Esophagus squamous epithelium (tissue), 5 donors: Measurements from ENCODE around the gene STAT4. TPM values are rescaled to one million over a fixed set of nuclear protein-coding genes. Genes with fewer than 3 reads are reported as not detected.
A peak's percentile ranks its signal among the peaks of the same experiment; 100 is the strongest.

Experiments
- DNase-seq: peaks from one replicate; lab custom pipeline; 2025; lab: John Stamatoyannopoulos, UW
- H3K27ac ChIP-seq, 4 donors: fragments of 200-600 bp; sonication (generic); one replicate each; pipeline ENCODE4 v1.5.1; 2016 to 2019; ENCODE audit warnings: mild to moderate bottlenecking in 1 of 4
- H3K27me3 ChIP-seq, 4 donors: fragments of 200-600 bp; sonication (generic); 1 replicate in 3 of 4; 2 replicates in 1 of 4; pipeline versions ENCODE4 v1.5.1 to v1.6.0; 2017 to 2021; ENCODE audit warnings: antibody characterized with exemption in 1 of 4
- H3K36me3 ChIP-seq, 3 donors: fragments of 200-600 bp; sonication (generic); one replicate each; pipeline ENCODE4 v1.5.1; 2016 to 2019
- H3K4me1 ChIP-seq, 3 donors: fragments of 200-600 bp; sonication (generic); one replicate each; pipeline ENCODE4 v1.5.1; 2017 to 2019
- H3K4me3 ChIP-seq, 4 donors: fragments of 200-600 bp; sonication (generic); 1 replicate in 3 of 4; 2 replicates in 1 of 4; pipeline ENCODE4 v1.5.1; 2016 to 2019; ENCODE audit warnings: mild to moderate bottlenecking in 2 of 4, moderate library complexity in 1 of 4
- H3K9me3 ChIP-seq, 3 donors: fragments of 200-600 bp; sonication (generic); one replicate each; pipeline ENCODE4 v1.5.1; 2016 to 2019
- CTCF ChIP-seq, 6 experiments: fragments of 450-650 bp in 4 of 6; fragments of 200-600 bp in 2 of 6; sonication (generic) in 2 of 6; IDR thresholded peaks; one replicate each; pipeline ENCODE4 v1.5.1; 2016 to 2019; ENCODE audit warnings: antibody characterized with exemption in 6 of 6, mild to moderate bottlenecking in 4 of 6, moderate library complexity in 4 of 6
- POLR2A ChIP-seq, 4 donors: fragments of 450-650 bp; IDR thresholded peaks; one replicate each; pipeline ENCODE4 v1.6.1; 2017; ENCODE audit warnings: antibody characterized with exemption in 4 of 4, mild to moderate bottlenecking in 4 of 4, moderate library complexity in 3 of 4
- WGBS, 2 donors: methylation state at CpG; one replicate each; pipeline ENCODE4 v1.1.5; 2018; 5-methylcytosine and 5-hydroxymethylcytosine counted together
- intact Hi-C: fragments of 100-400 bp; cut with DNase I; formaldehyde crosslinking; loops from one replicate; pipeline ENCODE4 v1.15.0; 2022
- total RNA-seq, 4 donors: library from RNA; depleted of rRNA; stranded (reverse); fragments of >200 nt; gene quantifications; one replicate each; pipeline ENCODE4 v1.1.0, GENCODE V29; 2016
- donor health status: DM: yes; HTN: yes; CAD: no.

Gene STAT4
- total RNA-seq, 4 donors from 2014 or later = 0.47 to 3.2 (median 2.1) TPM

GRCh38 chr2:191049728-191050639 is 100.8 kb downstream of the STAT4 start:
- 55 to 60% methylated on average over 4 of the region's 4 CpGs for WGBS, 2 donors
- no peaks in the 10 kb centered on the region for H3K36me3 ChIP-seq
- DNase-seq = no peak
- TF ChIP-seq CTCF (IDR thresholded peaks at IDR 0.05) (no peak), POLR2A (IDR thresholded peaks at IDR 0.05) (no peak)
- peak overlapping the region in 2 of 4 donors; percentile 44 to 62 for H3K27ac ChIP-seq
- peaks cover 0 to 7% (median 0%) of the 10 kb centered on the region in 3 donors for H3K4me1 ChIP-seq
- peaks cover 0 to 15% (median 0%) of the 10 kb centered on the region in 4 donors for H3K27me3 ChIP-seq
- intact Hi-C loops = loop anchor here (5.0 to 10.0 kb wide), 2 partner anchors 107 to 455 kb away; no protein-coding TSS in a partner anchor
- H3K9me3 ChIP-seq = no peaks in the 10 kb centered on the region
- no peak overlapping the region for H3K4me3 ChIP-seq

- no peak for DNase-seq
- H3K27ac ChIP-seq = no peak overlapping the region
- peaks cover 0 to 11% (median 0%) of the 10 kb centered on the region in 4 donors for H3K27me3 ChIP-seq
- intact Hi-C loops = no loop called here
- peaks cover 0 to 7% (median 0%) of the 10 kb centered on the region in 3 donors for H3K4me1 ChIP-seq
- no peaks in the 10 kb centered on the region for H3K36me3 ChIP-seq
- no peak for TF ChIP-seq CTCF (IDR thresholded peaks at IDR 0.05)
- no peak for TF ChIP-seq POLR2A (IDR thresholded peaks at IDR 0.05)
- no peak overlapping the region for H3K4me3 ChIP-seq
- H3K9me3 ChIP-seq = no peaks in the 10 kb centered on the region
- 82 to 87% methylated on average over 3 of the region's 3 CpGs for WGBS, 2 donors
Observed at GRCh38 chr2:191048073-191048472, 102.7 kb downstream of the STAT4 start.

DNA sequence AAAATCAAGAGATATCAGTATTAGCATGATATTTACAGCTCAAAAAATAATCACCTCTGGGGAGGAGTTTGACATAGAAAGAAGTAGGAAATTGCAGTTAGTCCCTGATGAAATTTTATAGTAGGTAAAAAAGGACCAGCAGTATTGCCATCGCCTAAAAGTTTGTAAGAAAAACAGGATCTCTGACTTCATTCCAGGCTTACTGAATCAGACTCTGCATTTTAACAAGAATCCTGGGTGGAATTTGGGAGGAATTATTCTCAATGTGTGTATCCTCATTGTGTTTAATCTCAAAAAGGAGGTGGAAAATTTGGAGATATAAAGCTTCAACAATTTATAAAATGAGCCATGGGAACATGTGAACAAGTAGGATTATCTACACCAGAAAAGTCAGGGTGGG is 105.7 kb downstream of the STAT4 start:
- no peaks in the 10 kb centered on the region for H3K36me3 ChIP-seq
- peaks cover 0 to 11% (median 0%) of the 10 kb centered on the region in 3 donors for H3K4me1 ChIP-seq
- no peaks in the 10 kb centered on the region for H3K9me3 ChIP-seq
- TF ChIP-seq CTCF (IDR thresholded peaks at IDR 0.05) = no peak
- TF ChIP-seq POLR2A (IDR thresholded peaks at IDR 0.05) = no peak
- no peak for DNase-seq
- intact Hi-C loops = no loop called here
- 55 to 95% methylated on average over 1 of the region's 1 CpG for WGBS, 2 donors
- no peak overlapping the region for H3K4me3 ChIP-seq
- peaks cover 0 to 5% (median 0%) of the 10 kb centered on the region in 4 donors for H3K27me3 ChIP-seq
- H3K27ac ChIP-seq = no peak overlapping the region

GRCh38 chr2:191043438-191043837 is 107.4 kb downstream of the STAT4 start:
- no peak for DNase-seq
- Histone ChIP-seq H3K4me3 (no peak overlapping the region), H3K27me3 (peaks cover 0 to 5% (median 0%) of the 10 kb centered on the region in 4 donors), H3K36me3 (no peaks in the 10 kb centered on the region), H3K4me1 (peaks cover 0 to 19% (median 6%) of the 10 kb centered on the region in 3 donors), H3K27ac (no peak overlapping the region), H3K9me3 (no peaks in the 10 kb centered on the region)
- 37 to 53% methylated on average over 3 of the region's 3 CpGs for WGBS, 2 donors
- intact Hi-C loops = no loop called here
- no peak for TF ChIP-seq CTCF (IDR thresholded peaks at IDR 0.05)
- no peak for TF ChIP-seq POLR2A (IDR thresholded peaks at IDR 0.05)
